ENCODE data around the gene POR.
"Not testable (repeated sequence)": the region's sequence is repeated elsewhere in the genome, so short reads cannot be mapped to it uniquely, and the experiment has no call there.

POR gene

DNA sequence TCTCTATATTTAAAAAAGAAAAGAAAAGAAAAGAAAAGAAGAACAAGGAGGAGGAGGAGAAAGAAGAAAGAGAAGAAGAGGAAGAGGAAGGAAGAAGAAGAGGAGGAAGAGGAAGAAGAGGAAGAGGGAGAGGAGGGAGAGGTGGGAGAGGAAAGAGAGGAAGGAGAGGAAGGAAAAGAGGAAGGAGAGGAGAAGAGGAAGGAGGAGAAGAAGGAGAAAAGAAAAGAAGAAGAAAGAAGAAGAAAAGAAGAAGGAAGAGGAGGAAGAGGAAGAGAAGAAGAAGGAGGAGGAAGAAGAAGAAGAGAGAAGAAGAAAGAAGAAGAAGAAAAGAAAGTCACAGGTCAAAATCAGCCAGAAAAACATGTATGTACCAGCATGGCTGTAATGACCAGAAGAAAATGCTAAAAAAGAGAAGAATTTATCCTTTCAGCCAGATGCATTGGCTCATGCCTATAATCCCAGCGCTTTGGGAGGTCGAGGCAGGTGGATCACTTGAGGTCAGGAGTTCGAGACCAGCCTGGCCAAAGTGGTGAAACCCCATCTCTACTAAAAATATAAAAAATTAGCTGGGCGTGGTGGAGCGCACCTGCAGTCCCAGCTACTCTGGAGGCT lies 5.3 kb upstream of the POR start:
- no peak overlapping the region for H3K4me3 ChIP-seq (ENCODE audit: control insufficient read depth, low read depth, low read length)
- no peak for DNase-seq (ENCODE audit: low read depth)
- TF ChIP-seq, protein P1, sequence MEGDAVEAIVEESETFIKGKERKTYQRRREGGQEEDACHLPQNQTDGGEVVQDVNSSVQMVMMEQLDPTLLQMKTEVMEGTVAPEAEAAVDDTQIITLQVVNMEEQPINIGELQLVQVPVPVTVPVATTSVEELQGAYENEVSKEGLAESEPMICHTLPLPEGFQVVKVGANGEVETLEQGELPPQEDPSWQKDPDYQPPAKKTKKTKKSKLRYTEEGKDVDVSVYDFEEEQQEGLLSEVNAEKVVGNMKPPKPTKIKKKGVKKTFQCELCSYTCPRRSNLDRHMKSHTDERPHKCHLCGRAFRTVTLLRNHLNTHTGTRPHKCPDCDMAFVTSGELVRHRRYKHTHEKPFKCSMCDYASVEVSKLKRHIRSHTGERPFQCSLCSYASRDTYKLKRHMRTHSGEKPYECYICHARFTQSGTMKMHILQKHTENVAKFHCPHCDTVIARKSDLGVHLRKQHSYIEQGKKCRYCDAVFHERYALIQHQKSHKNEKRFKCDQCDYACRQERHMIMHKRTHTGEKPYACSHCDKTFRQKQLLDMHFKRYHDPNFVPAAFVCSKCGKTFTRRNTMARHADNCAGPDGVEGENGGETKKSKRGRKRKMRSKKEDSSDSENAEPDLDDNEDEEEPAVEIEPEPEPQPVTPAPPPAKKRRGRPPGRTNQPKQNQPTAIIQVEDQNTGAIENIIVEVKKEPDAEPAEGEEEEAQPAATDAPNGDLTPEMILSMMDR (IDR thresholded peaks at IDR 0.05; ENCODE audit: control insufficient read depth, insufficient read depth, low read depth, low read length, missing control alignments) = no peak

DNA sequence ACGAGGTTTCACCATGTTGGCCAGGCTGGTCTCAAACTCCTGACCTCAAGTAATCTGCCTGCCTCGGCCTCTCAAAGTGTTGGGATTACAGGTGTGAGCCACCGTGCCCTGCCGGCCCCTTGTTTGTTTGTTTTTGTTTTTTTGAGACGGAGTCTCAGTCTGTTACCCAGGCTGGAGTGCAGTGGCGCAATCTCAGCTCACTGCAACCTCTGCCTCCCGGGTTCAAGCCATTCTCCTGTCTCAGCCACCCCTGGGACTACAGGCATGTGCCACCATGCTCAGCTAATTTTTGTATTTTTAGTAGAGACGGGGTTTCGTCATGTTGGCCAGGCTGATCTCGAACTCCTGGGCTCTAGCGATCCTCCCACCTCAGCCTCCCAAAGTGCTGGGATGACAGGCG lies 3.8 kb upstream of the POR start:
- DNase-seq (ENCODE audit: low read depth); H3K4me3 ChIP-seq (ENCODE audit: control insufficient read depth, low read depth, low read length): not testable (repeated sequence)

DNA sequence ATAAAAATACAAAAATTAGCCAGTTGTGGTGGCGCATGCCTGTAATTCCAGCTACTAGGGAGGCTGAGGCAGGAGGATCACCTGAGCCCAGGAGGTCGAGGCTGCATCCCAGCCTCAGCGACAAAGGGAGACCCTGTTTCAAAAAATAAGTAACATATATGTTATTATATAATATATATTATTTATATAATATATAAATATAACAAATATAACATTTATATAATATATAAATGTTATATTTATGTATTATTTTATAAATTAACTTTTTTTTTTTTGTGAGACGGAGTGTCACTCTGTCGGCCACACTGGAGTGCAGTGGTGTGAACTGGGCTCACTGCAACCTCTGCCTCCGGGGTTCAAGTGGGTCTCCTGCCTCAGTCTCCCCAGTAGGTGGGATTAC lies 1.5 kb upstream of the POR start:
- H3K4me3 ChIP-seq (ENCODE audit: control insufficient read depth, low read depth, low read length) = no peak overlapping the region
- DNase-seq (ENCODE audit: low read depth) = no peak
- TF ChIP-seq, protein P1 (IDR thresholded peaks at IDR 0.05; ENCODE audit: control insufficient read depth, insufficient read depth, low read depth, low read length, missing control alignments) = no peak

DNA sequence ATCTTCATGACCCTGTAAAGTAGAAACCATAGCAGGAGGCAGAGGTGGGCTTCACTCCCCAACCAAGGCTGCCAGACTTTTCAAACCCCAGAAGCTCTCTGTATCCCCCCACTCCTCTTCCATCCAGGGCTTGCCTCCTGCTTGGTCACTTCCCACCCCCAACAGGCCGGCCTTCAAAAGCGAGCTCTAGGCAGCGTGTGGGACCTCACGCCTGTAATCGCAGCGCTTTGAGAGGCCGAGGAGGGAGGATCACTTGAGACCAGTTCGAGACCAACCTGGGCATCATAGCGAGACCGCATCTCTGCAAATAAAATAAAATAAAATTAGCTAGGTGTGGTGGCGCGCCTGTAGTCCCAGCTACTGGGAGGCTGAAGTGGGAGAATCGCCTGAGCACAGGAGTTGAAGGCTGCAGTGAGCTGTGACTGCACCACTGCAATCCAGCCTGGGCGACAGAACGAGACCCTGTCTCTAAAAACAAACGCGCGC lies 743 bp upstream of the POR start:
- TF ChIP-seq, protein P1 (IDR thresholded peaks at IDR 0.05; ENCODE audit: control insufficient read depth, insufficient read depth, low read depth, low read length, missing control alignments) = no peak

DNA sequence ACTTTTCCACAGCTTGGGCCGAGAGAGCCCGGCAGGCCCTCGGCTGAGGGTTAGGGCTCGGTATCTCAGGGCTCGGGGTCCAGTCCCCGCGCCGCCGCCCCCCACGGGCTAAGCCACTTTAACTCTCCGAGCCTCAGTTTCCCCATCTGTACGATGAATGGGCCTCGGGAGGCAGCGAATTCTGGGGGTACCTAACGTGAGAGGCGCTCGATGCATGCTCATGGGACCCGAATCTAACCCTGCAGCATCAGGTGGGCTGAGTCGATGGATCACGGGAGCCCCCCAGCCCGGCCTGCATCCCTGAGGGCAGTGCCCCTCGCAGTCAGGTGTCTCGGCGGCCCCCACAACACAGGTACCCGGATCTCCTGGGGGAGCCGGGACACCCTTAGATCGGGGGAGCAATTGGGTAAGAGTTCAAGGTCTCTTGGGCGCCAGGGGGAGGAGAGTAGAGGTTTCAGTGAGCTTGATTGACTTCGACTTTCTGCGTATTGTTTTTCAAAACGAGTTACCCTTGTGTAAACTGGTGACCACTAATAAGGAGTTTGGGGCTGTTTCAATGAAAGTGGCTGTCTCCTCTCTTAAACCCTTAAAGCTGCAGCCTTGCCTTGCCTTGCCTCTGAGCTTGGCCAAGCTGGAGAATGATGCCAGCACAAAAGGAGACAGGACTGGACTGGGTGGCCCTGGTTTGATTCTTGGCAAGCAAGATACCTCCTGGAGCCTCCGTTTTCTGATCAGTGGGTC lies 631 bp downstream of the POR start:
- DNase-seq (ENCODE audit: low read depth) = no peak
- TF ChIP-seq, protein P1 (IDR thresholded peaks at IDR 0.05; ENCODE audit: control insufficient read depth, insufficient read depth, low read depth, low read length, missing control alignments) = no peak
- peak overlapping the region; percentile 97 for H3K4me3 ChIP-seq (ENCODE audit: control insufficient read depth, low read depth, low read length)

More for the DNA sequence above, 743 bp upstream of the POR start:
- no peak for DNase-seq (ENCODE audit: low read depth)
- H3K4me3 ChIP-seq (ENCODE audit: control insufficient read depth, low read depth, low read length) = peak overlapping the region; percentile 72

DNA sequence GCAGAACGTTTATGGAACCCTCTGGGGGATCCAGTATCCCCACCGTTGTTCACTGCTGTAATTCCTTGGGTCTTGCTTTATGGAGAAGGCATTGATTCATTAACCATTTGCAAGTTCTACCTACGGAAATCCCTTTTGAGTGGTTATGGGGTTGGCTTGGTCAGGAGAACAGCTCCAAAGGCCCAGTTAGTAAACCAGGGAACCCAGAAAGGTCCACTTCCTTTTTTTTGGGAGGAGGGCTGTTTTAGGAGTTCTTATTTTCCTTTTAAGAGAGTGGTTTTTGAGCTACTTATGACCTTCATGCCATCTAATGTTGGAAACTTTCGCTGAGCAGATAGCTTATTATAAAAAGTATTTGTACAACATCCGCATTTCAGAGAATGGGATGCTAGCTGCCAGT lies 1.3 kb downstream of the POR start:
- H3K4me3 ChIP-seq (ENCODE audit: control insufficient read depth, low read depth, low read length) = peak overlapping the region; percentile 97
- no peak for DNase-seq (ENCODE audit: low read depth)
- TF ChIP-seq, protein P1 (IDR thresholded peaks at IDR 0.05; ENCODE audit: control insufficient read depth, insufficient read depth, low read depth, low read length, missing control alignments) = no peak

All from AG09309 (cell line).